Stimulated activated CD8-positive, alpha-beta memory T cell treated with anti-CD3 and anti-CD28 coated beads, Interleukin-12 subunit alpha, Interleukin-12 subunit beta, amount 100 ng/mL, for 4 hours (primary cell): ENCODE measurements around the gene SNX13.
"Not testable (repeated sequence)": the region's sequence is repeated elsewhere in the genome, so short reads cannot be mapped to it uniquely, and the experiment has no call there.

Experiments used
- DNase-seq: peaks from one replicate; pipeline ENCODE4 v3.0.0-alpha.2; 2020; ENCODE audit warnings: low read depth

Gene SNX13

GRCh38 chr7:17912050-17912449 lies 28.2 kb downstream of the SNX13 start:
- no peak for DNase-seq

- no peak for DNase-seq
These were observed 29.9 kb downstream of the SNX13 start for GRCh38 chr7:17910377-17910776.

GRCh38 chr7:17909310-17909709 lies 31.0 kb downstream of the SNX13 start:
- DNase-seq = not testable (repeated sequence)

- no peak for DNase-seq
These were observed 33.3 kb downstream of the SNX13 start for GRCh38 chr7:17907014-17907413.

- DNase-seq = no peak
These were observed 37.0 kb downstream of the SNX13 start for GRCh38 chr7:17903337-17903736.

GRCh38 chr7:17902599-17902998 lies 37.7 kb downstream of the SNX13 start:
- DNase-seq = no peak

- DNase-seq = no peak
These were observed 39.8 kb downstream of the SNX13 start for GRCh38 chr7:17900464-17900863.

GRCh38 chr7:17898111-17898510 lies 42.2 kb downstream of the SNX13 start:
- no peak for DNase-seq

GRCh38 chr7:17887286-17887685 lies 53.0 kb downstream of the SNX13 start:
- DNase-seq = no peak

- DNase-seq = no peak
These were observed 57.6 kb downstream of the SNX13 start for GRCh38 chr7:17882685-17883084.

GRCh38 chr7:17879075-17879661 lies 61.1 kb downstream of the SNX13 start:
- DNase-seq = no peak

GRCh38 chr7:17878627-17879026 lies 61.7 kb downstream of the SNX13 start:
- DNase-seq = no peak

- DNase-seq = no peak
These were observed 68.3 kb downstream of the SNX13 start for GRCh38 chr7:17871815-17872533.

- no peak for DNase-seq
These were observed 69.9 kb downstream of the SNX13 start for GRCh38 chr7:17870406-17870805.

- DNase-seq = no peak
These were observed 76.5 kb downstream of the SNX13 start for GRCh38 chr7:17863809-17864143.

GRCh38 chr7:17863095-17863808 lies 77.0 kb downstream of the SNX13 start:
- no peak for DNase-seq

GRCh38 chr7:17856251-17856650 lies 84.0 kb downstream of the SNX13 start:
- no peak for DNase-seq

- DNase-seq = no peak
These were observed 85.1 kb downstream of the SNX13 start for GRCh38 chr7:17855202-17855601.

GRCh38 chr7:17854261-17855047 lies 85.8 kb downstream of the SNX13 start:
- DNase-seq = no peak

- no peak for DNase-seq
These were observed 87.9 kb downstream of the SNX13 start for GRCh38 chr7:17852361-17852760.

GRCh38 chr7:17849504-17849903 lies 90.8 kb downstream of the SNX13 start:
- no peak for DNase-seq

- no peak for DNase-seq
These were observed 91.8 kb downstream of the SNX13 start for GRCh38 chr7:17848516-17848915.

GRCh38 chr7:17846935-17847334 lies 93.4 kb downstream of the SNX13 start:
- no peak for DNase-seq
